Stimulated activated CD8-positive, alpha-beta memory T cell treated with anti-CD3 and anti-CD28 coated beads, Interleukin-7, amount 100 ng/mL, for 4 hours (primary cell): ENCODE results near the gene C4B.
"Not testable (repeated sequence)": the region's sequence is repeated elsewhere in the genome, so short reads cannot be mapped to it uniquely, and the experiment has no call there.

Experiments
- DNase-seq, 2 donors: peaks; one replicate each; pipeline ENCODE4 v3.0.0-alpha.2; 2020; ENCODE audit warnings: low read depth in 2 of 2

Gene C4B

GRCh38 chr6:32035283-32036013 is 20.9 kb downstream of the C4B start:
- not testable (repeated sequence) for DNase-seq

- DNase-seq: not testable (repeated sequence)
Measured at GRCh38 chr6:32037136-32037535, 22.5 kb downstream of the C4B start.

GRCh38 chr6:32037598-32038524 is 23.3 kb downstream of the C4B start, which contains the start of gene CYP21A2:
Gene CYP21A2 (plus strand): TSS chr6:32038415. CDS start chr6:32038423, 8 bp downstream.
- not testable (repeated sequence) for DNase-seq

GRCh38 chr6:32038878-32039277 is 24.3 kb downstream of the C4B start:
- not testable (repeated sequence) for DNase-seq

GRCh38 chr6:32039321-32040274 is 25.0 kb downstream of the C4B start:
- DNase-seq: not testable (repeated sequence)

- not testable (repeated sequence) for DNase-seq
Measured at GRCh38 chr6:32040299-32041049, 25.9 kb downstream of the C4B start.

- not testable (repeated sequence) for DNase-seq
Measured at GRCh38 chr6:32041050-32041321, 26.4 kb downstream of the C4B start.

GRCh38 chr6:32041385-32041784 is 26.8 kb downstream of the C4B start:
- DNase-seq: not testable (repeated sequence)

GRCh38 chr6:32042276-32042675 is 27.7 kb downstream of the C4B start:
- DNase-seq: not testable (repeated sequence)

GRCh38 chr6:32043589-32044380 is 29.2 kb downstream of the C4B start:
- DNase-seq: not testable (repeated sequence)

- DNase-seq: not testable (repeated sequence)
Measured at GRCh38 chr6:32044916-32045315, 30.3 kb downstream of the C4B start.

GRCh38 chr6:32045811-32046449 is 31.3 kb downstream of the C4B start:
- DNase-seq: no peak

GRCh38 chr6:32046450-32047083 is 32.0 kb downstream of the C4B start:
- DNase-seq: no peak

GRCh38 chr6:32047084-32047478 is 32.5 kb downstream of the C4B start:
- no peak for DNase-seq

- DNase-seq: no peak
Measured at GRCh38 chr6:32047539-32047854, 32.9 kb downstream of the C4B start.

GRCh38 chr6:32047855-32048766 is 33.5 kb downstream of the C4B start:
- peak; percentile 21 to 44 for DNase-seq

GRCh38 chr6:32049149-32049548 is 34.6 kb downstream of the C4B start:
- not testable (repeated sequence) for DNase-seq

- not testable (repeated sequence) for DNase-seq
Measured at GRCh38 chr6:32049736-32050135, 35.1 kb downstream of the C4B start.
